GM18861 (cell line): ENCODE results near the gene KIAA1958.

Experiments
- ATAC-seq: cut with Tn5 transposase; IDR thresholded peaks from one replicate; pipeline ENCODE4 v1.9.1; 2021; ENCODE audit not compliant: unreplicated experiment

The KIAA1958 gene

GRCh38 chr9:112529316-112529715, 42.7 kb downstream of the KIAA1958 start:
- ATAC-seq, result no peak

DNA sequence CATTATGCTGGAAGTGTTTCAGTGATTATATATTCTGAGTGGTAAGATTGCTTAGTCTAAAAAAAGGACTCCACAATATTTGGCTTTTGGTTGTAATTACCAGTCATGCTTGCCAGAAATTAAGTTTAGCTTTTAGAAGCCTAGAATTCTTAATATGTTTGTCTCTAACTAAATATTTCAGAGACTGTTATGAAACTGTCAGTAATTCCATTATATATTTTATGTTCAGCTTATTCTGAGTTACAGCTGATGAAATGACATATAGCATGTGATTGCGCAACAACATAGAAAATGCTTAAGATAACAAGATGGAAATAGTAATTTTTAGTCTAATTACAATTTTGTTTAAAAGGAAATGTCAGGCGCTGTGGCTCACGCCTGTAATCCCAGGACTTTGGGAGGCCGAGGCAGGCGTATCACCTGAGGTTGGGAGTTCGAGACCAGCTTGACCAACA, 44.2 kb downstream of the KIAA1958 start:
- ATAC-seq, result no peak

DNA sequence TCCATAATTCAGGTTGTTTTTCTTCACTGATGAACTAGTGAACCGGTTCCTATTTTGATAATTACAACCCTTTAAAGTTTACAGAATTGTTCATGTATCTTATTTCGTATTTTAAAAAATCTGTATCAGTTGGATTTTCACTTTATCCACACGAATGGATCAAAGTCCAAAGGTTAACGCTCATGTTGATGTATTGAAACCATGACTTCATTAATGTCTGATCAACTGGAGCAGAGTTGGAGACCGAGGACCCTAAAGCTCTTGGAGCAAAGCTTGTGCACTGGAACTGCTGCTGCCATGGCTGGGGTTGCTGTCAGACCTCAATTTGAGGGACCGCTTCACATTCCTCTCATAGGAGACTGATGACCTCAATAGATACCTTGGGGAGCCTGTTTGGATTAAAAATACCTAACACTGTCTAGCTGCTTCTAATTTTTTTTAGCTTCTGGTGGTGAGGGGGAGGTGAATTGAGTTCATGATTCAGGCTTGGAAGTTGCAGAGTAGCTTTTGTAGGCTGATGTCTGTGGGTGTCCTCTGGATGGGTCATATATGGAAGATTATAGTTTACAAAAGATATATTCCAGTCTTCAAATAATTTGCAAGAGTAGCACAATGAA, 45.1 kb downstream of the KIAA1958 start:
- ATAC-seq, result no peak

DNA sequence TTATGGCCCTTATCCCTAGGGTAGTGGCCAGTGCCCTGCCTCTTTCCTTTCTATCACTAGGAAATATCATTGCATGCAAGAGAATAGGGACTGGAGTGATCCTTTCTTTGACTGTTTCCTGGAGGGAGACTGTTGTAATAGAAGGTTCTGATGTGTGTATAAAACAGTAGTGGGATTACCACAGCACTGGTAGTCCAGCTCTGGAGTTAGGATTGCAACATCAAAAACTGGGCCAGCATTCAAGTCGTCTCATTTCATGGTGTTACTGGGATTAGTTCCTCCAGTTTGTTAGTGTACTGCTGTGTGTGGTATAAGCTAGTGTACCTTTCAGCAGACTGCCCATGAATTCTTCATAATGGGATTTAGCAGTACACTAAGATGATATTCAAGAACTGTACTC, 45.8 kb downstream of the KIAA1958 start:
- ATAC-seq, result no peak

- no peak for ATAC-seq
Observed at GRCh38 chr9:112533660-112534059, 47.0 kb downstream of the KIAA1958 start.

DNA sequence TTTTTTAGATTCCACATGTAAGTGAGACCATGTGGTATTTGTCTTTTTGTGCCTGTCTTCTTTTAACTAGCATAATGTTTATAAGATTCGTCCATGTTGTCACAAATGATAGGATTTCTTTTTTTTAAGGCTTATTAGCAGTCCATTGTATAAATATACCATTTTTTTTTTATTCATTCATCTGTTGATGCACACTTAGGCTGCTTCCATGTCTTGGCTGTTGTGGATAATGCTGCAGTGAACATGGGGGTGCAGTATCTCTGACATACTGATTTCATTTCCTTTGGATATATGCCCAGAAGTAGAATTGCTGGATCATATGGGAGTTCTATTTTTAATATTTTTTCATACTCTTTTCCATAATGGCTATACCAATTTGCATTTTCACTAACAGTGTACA, 48.7 kb downstream of the KIAA1958 start:
- no peak for ATAC-seq

GRCh38 chr9:112535811-112536210, 49.2 kb downstream of the KIAA1958 start:
- ATAC-seq, result no peak

DNA sequence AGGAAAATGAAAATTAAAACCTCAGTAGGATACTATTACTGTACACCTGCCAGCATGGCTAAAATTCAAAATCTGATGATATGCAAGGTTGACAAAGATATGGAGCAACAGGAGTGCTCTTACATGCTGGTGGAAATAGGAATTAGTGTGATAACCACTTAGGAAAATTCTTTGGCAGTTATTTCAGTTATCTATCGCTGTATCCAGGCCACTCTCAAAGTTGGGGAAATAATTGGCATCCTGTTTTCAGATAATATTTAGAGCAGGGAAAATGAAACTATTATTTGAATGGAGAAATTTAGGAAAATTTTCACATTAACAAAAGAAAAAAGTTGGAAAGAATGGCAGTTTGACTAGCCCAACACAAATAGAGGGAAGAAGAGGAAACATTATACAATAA, 50.9 kb downstream of the KIAA1958 start:
- no peak for ATAC-seq

GRCh38 chr9:112540800-112541199, 54.2 kb downstream of the KIAA1958 start:
- no peak for ATAC-seq

- no peak for ATAC-seq
Observed at GRCh38 chr9:112541685-112542084, 55.1 kb downstream of the KIAA1958 start.

GRCh38 chr9:112542593-112543292, 56.1 kb downstream of the KIAA1958 start:
- ATAC-seq, result no peak

DNA sequence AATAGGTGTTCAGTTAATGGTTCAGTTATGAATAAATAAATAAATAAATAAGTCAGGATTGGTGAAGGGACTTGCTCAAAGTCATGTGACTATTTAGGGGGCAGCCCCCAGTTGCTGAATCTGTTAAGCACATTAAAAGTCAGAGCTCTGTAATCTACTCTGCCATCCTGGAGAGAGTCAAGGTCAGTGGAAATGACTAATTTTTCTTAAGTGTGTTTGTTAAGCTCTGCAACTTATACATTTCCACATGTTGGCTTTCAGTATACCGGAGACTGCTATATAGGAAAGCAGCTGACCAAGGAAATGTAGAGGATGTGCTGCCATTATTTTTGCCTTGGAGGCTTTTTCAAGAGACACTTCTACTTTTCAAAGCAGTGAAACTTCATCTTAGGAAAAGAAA, 57.9 kb downstream of the KIAA1958 start:
- ATAC-seq, result no peak

DNA sequence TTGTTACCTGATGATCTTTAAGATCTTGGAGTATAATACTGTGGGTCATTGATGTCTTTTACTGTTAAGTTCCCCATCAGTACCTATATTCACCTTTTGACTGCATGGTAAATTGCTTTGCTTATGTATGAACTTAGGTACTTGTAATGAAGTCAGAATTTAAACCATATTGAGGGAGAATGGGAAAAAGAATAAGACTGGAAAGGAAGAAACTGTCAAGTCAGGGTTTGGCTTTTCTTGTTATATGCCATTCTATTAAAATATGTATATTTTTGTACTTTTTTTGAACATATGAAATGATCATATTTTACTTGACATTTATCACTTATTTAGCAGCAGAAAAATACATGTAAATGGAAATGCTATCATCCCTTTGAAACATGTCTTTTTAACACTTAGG, 58.6 kb downstream of the KIAA1958 start:
- ATAC-seq, result no peak

- ATAC-seq, result no peak
Observed at GRCh38 chr9:112546149-112547012, 59.8 kb downstream of the KIAA1958 start.

DNA sequence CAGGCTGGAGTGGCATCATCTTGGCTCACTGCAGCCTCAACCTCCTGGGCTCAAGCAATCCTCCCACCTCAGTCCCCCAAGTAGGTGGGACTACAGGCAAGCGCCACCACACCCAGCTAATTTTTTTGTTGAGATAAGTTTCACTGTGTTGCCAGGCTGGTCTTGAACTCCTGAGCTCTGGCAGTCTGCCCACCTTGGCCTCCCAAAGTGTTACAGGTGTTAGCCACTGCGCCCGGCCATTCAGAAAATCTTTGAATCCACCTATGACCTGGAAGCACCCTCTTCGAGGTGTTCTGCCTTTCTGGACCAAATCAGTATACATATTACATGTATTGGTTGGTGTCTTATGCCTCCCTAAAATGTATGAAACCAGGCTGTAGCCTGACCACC, 61.4 kb downstream of the KIAA1958 start:
- ATAC-seq, result no peak

GRCh38 chr9:112548836-112549595, 62.4 kb downstream of the KIAA1958 start:
- ATAC-seq, result no peak

GRCh38 chr9:112550531-112550930, 63.9 kb downstream of the KIAA1958 start:
- no peak for ATAC-seq

- ATAC-seq, result no peak
Observed at GRCh38 chr9:112551641-112552040, 65.0 kb downstream of the KIAA1958 start.

DNA sequence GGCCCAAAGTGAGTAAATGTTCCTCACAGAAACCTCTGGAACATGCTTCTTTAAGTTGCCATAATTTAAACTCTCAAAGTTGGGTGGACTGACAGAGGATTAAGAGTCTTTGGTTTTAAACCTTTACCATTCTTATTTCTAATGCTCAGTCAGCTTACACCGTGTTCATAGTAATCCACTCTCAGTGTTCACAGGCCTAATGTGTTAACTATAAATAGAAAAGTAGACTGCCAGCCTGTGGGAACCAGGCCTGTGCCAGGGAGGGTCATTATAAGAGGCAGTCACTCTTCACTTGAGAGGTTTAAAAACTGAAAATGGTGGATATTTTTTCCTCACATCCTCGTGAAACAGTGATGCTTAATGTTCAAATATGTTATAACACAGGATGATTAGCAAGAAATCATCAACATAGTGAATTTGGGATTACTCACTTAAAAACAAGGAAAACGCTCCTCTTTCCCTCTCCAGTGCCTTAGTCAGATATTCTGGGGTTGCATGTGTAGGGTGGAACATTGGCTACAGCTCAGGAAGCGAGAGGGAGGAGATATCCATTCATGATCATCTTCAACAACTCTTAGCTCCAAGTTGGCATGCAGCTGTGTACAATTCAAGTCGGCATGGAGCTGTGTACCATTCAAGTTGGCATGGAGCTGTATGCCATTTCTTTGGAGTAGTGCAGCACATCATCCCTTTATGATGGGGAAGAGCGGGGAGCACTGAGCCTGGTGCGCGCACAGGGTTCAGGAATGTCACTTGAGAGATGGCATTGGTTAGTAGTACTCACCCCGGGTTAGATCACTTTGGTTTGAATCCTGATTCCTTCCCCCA, 65.8 kb downstream of the KIAA1958 start:
- no peak for ATAC-seq

DNA sequence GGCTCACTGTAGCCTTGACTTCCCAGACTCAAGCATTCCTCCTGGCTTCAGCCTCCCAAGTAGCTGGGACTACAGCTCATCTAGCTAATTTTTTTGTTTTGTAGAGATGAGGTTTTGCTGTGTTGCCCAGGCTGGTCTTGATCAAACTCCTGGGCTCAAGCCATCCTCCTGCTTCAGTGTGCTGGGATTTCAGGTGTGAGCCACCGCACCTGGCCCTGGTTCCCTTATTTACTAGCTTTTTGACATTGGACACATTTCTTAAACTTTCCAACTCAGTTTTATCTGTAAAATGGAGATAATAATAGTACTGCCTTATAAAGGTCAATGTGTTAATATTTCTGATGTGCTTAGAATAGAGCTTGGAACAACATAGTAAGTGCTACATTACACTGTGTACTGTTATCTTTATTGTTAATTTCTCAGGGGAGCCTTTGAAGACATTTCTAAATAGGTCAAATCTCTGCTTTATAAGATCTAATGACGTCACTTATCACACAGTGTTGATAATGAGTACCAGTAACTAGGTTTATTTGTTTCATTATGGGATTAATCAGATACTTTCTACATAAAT, 66.7 kb downstream of the KIAA1958 start:
- no peak for ATAC-seq
